ENCODE data around the gene LRRK1. TPM values are rescaled to one million over a fixed set of nuclear protein-coding genes. Genes with fewer than 3 reads are reported as not detected.

Gene LRRK1
- total and polyA plus RNA-seq, 2 of the 13 experiments (the other 11 are each of a cell fraction or from before 2014, with no cell fraction given), result 0.13 to 1.2 TPM

GRCh38 chr15:100925480-100925879, 6.3 kb downstream of the LRRK1 start:
- in situ Hi-C loops (cut with HindIII; ENCODE audit: extremely low pct_ligation_motif_present, low pct_unique_long_range_greater_than_20kb), result no loop called here
- intact Hi-C loops (cut with micrococcal nuclease; ENCODE audit: unreplicated experiment), result no loop called here
- no peaks in the 10 kb centered on the region for H4K20me1 ChIP-seq (ENCODE audit: insufficient read depth, low read length)

GRCh38 chr15:100926258-100926657, 7.1 kb downstream of the LRRK1 start:
- intact Hi-C loops (cut with micrococcal nuclease; ENCODE audit: unreplicated experiment), result no loop called here
- ATAC-seq (peak; percentile 81), DNase-seq (ENCODE audit: low spot score) (no peak), FAIRE-seq (no peak)
- H3K4me2 ChIP-seq (ENCODE audit: low read depth, low read length), result no peak overlapping the region
- TF ChIP-seq CTCF (CRISPR knock-in tag; IDR thresholded peaks at IDR 0.05) (0 out of 2 replicates have a peak, but pooled peaks have one; percentile 4), HOXA9 (CRISPR knock-in tag; IDR thresholded peaks at IDR 0.05; ENCODE audit: borderline replicate concordance) (no peak)
- no peaks in the 10 kb centered on the region for H3K36me3 ChIP-seq (replicated peaks in 1 of 2; ENCODE audit: control insufficient read depth in 1 of 2, insufficient read depth in 2 of 2, low read length in 2 of 2)
- H4K20me1 ChIP-seq (ENCODE audit: insufficient read depth, low read length), result no peaks in the 10 kb centered on the region
- ChIA-PET CTCF (ENCODE audit: low intra/inter-chr PET ratio, low total read pairs) (no interaction called here), POLR2A (no interaction called here)
- no peak overlapping the region for H3K27ac ChIP-seq (ENCODE audit: extremely low read length, insufficient read depth, low read length)
- in situ Hi-C loops (cut with HindIII; ENCODE audit: extremely low pct_ligation_motif_present, low pct_unique_long_range_greater_than_20kb), result no loop called here
- no peaks in the 10 kb centered on the region for H3K79me2 ChIP-seq (ENCODE audit: insufficient read depth, low read length)
- no peaks in the 10 kb centered on the region for H3K4me1 ChIP-seq (ENCODE audit: insufficient read depth, low read length)
- no peak overlapping the region for H3K4me3 ChIP-seq (replicated peaks in 1 of 3; ENCODE audit: insufficient read depth in 1 of 3, low read depth in 2 of 3, low read length in 3 of 3)
- peaks cover 0 to 53% of the 10 kb centered on the region in 2 experiments; a peak in 4 of 5 replicates for H3K27me3 ChIP-seq (ENCODE audit: control insufficient read depth in 1 of 2, insufficient read depth in 2 of 2, low read length in 2 of 2)
- H3K9me3 ChIP-seq (ENCODE audit: low read length), result no peaks in the 10 kb centered on the region
- BruUV-seq (replicated peaks), result no TSS peak
- no peak overlapping the region for H3K9ac ChIP-seq (ENCODE audit: insufficient read depth, low read depth, low read length)
- H2AFZ ChIP-seq (ENCODE audit: low read length), result no peak overlapping the region
- 35% methylated on average over 10 of the region's 11 CpGs for WGBS (ENCODE audit: low lambda C conversion rate)

More at GRCh38 chr15:100925480-100925879, 6.3 kb downstream of the LRRK1 start:
- Histone ChIP-seq H3K9me3 (ENCODE audit: low read length) (no peaks in the 10 kb centered on the region), H3K4me2 (ENCODE audit: low read depth, low read length) (no peak overlapping the region), H3K27ac (ENCODE audit: extremely low read length, insufficient read depth, low read length) (no peak overlapping the region), H3K9ac (ENCODE audit: insufficient read depth, low read depth, low read length) (no peak overlapping the region), H3K36me3 (replicated peaks in 1 of 2; ENCODE audit: control insufficient read depth in 1 of 2, insufficient read depth in 2 of 2, low read length in 2 of 2) (no peaks in the 10 kb centered on the region), H3K4me1 (ENCODE audit: insufficient read depth, low read length) (no peaks in the 10 kb centered on the region), H3K27me3 (ENCODE audit: control insufficient read depth in 1 of 2, insufficient read depth in 2 of 2, low read length in 2 of 2) (peaks cover 0 to 56% of the 10 kb centered on the region in 2 experiments; a peak in 4 of 5 replicates), H3K4me3 (replicated peaks in 1 of 3; ENCODE audit: insufficient read depth in 1 of 3, low read depth in 2 of 3, low read length in 3 of 3) (no peak overlapping the region), H3K79me2 (ENCODE audit: insufficient read depth, low read length) (no peaks in the 10 kb centered on the region), H2AFZ (ENCODE audit: low read length) (no peak overlapping the region)
- 8% methylated on average over 8 of the region's 8 CpGs for WGBS (ENCODE audit: low lambda C conversion rate)
- CTCF ChIA-PET (ENCODE audit: low intra/inter-chr PET ratio, low total read pairs), result no interaction called here
- POLR2A ChIA-PET, result no interaction called here
- TF ChIP-seq YY1 (IDR thresholded peaks at IDR 0.05; ENCODE audit: insufficient read depth, insufficient replicate concordance, low read depth, low read length) (no peak), NFKB2 (CRISPR knock-in tag; IDR thresholded peaks at IDR 0.05; ENCODE audit: borderline replicate concordance) (no peak), ZFP62 (CRISPR knock-in tag; IDR thresholded peaks at IDR 0.05) (no peak), ZNF629 (CRISPR knock-in tag; conservative IDR thresholded peaks at IDR 0.05) (no peak), PHF21A (CRISPR knock-in tag; IDR thresholded peaks at IDR 0.05) (no peak)
- FAIRE-seq (no peak), ATAC-seq (no peak), DNase-seq (ENCODE audit: low spot score) (no peak)
- BruUV-seq (replicated peaks), result no TSS peak
